ENCODE results near the gene TMEM39A.

The TMEM39A gene

DNA sequence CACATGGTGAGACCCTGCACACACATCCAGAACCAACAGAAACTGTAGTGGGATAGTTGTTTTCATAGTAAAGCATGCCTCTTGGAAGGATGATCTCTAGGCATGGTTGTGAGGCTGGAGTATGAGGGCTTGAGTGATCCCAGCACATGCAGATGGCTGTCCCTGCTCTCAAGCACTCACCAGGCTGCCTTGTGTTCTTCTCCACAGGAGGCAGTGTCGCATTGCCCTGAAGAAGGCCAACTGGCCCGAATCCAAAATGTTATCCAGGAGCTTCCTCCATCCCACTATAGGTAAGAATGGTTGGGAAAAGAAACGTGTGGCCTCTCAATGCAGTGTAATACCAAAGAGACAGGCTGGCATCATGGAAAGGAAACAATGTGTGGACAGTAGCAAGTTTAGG is 82.7 kb downstream of the TMEM39A start:
- no peak overlapping the region for H3K27ac ChIP-seq
- TF ChIP-seq, protein P1, sequence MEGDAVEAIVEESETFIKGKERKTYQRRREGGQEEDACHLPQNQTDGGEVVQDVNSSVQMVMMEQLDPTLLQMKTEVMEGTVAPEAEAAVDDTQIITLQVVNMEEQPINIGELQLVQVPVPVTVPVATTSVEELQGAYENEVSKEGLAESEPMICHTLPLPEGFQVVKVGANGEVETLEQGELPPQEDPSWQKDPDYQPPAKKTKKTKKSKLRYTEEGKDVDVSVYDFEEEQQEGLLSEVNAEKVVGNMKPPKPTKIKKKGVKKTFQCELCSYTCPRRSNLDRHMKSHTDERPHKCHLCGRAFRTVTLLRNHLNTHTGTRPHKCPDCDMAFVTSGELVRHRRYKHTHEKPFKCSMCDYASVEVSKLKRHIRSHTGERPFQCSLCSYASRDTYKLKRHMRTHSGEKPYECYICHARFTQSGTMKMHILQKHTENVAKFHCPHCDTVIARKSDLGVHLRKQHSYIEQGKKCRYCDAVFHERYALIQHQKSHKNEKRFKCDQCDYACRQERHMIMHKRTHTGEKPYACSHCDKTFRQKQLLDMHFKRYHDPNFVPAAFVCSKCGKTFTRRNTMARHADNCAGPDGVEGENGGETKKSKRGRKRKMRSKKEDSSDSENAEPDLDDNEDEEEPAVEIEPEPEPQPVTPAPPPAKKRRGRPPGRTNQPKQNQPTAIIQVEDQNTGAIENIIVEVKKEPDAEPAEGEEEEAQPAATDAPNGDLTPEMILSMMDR (IDR thresholded peaks at IDR 0.05), result peak; percentile 38; the same call in 1 of the 2 replicates
- TF ChIP-seq ZFX (IDR thresholded peaks at IDR 0.05; ENCODE audit: borderline replicate concordance), result no peak

Data from 22Rv1 (cell line).